ENCODE data around the gene PLA2G10.

GRCh38 chr16:14640538-14640937, 53.6 kb downstream of the PLA2G10 start:
- TF ChIP-seq CTCF (IDR thresholded peaks at IDR 0.05) (no peak), POLR2A (IDR thresholded peaks at IDR 0.05) (no peak)

All from testis (tissue), 2 donors.